ENCODE data around the gene CABP2. TPM values are rescaled to one million over a fixed set of nuclear protein-coding genes. Genes with fewer than 3 reads are reported as not detected.
A peak's percentile ranks its signal among the peaks of the same experiment; 100 is the strongest.

CABP2 gene
- total RNA-seq, 1 donor from 2014 or later: not detected

DNA sequence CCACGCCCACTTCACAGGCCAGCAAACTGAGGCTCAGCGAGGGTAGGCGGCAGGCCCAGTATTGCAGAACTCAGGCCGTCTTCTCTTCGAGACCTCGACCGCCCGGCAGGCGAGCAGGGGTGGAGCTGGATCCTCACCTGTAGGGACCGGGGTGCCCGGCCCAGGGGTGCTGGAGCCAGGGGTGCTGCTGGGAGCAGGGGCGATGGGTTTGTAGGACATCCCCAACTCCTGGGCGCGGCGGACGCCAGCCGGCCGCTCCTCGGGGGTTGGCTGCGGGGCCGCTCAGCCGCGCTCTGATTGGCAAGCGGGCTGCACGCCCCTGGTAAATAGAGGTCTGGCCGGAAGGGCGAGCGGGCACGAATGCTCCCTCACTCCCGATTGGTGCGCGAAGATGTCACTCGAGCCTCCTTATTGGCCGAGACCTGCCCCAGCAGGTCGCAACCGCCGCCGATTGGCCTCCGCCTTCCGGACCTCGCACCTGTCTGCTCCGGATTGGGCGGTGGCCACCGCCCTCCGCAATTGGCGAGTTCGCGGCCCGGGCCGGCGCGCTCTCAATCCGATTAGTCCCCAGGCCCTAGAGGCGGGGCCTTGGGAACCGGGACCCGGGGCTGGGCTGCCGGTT lies 15.3 kb downstream of the CABP2 start, which contains the start of gene CDK2AP2:
TSS of gene CDK2AP2 (minus strand) at position 299 of the 622 bp plus-strand sequence. CDS start at position 219, 80 bp downstream.
- H3K27me3 ChIP-seq (ENCODE audit: control insufficient read depth, insufficient read depth, low read length): no peaks in the 10 kb centered on the region
- H3K36me3 ChIP-seq (ENCODE audit: control insufficient read depth, insufficient read depth, low read length): peaks cover 7% of the 10 kb centered on the region
- DNase-seq (ENCODE audit: low read depth): peak; percentile 97
- FAIRE-seq: no peak
- TF ChIP-seq CTCF (IDR thresholded peaks at IDR 0.05; ENCODE audit: insufficient read depth, low read length, severe bottlenecking): no peak
- peak within 1 kb of the TSS; percentile 83 for H3K4me3 ChIP-seq (ENCODE audit: low read depth, low read length)

GRCh38 chr11:67507242-67507863 lies 15.9 kb downstream of the CABP2 start:
- Histone ChIP-seq H3K27me3 (ENCODE audit: control insufficient read depth, insufficient read depth, low read length) (no peaks in the 10 kb centered on the region), H3K4me3 (ENCODE audit: low read depth, low read length) (peak overlapping the region; percentile 83), H3K36me3 (ENCODE audit: control insufficient read depth, insufficient read depth, low read length) (peaks cover 9% of the 10 kb centered on the region)
- DNase-seq (ENCODE audit: low read depth) (no peak), FAIRE-seq (no peak)
- TF ChIP-seq CTCF (IDR thresholded peaks at IDR 0.05; ENCODE audit: insufficient read depth, low read length, severe bottlenecking): no peak

DNA sequence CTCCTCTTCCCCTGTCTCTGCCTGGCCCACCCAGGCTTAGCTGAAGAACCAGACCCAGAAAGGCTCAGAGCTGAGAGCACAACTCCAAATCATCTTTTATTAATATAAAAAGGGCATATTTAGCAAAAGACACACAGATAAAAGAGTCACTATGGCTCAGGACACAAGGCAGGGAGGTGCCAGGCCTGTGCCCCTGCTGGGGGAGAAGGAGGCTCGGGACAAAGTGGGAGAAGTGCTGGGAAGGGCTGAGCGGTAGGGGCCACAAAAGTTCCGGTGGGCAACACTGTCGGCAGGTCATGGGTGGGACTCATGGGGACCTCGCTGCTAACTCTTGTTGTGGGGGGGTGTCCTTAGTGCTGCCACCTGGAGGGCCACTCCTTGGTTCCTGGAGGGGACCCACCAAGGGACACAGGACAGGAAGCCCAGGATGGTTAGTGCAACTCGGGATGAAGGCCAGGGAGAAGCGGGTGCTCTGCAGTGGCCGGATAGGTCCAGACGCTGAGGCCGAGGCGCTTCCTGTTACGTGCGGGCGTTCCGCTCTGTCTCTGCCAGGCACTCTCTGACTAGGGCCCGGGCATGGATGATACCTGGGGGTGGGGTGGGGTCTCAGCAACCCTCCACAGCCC lies 16.7 kb downstream of the CABP2 start:
- H3K36me3 ChIP-seq (ENCODE audit: control insufficient read depth, insufficient read depth, low read length): peaks cover 15% of the 10 kb centered on the region
- no peak overlapping the region for H3K4me3 ChIP-seq (ENCODE audit: low read depth, low read length)
- DNase-seq (ENCODE audit: low read depth): no peak
- no peaks in the 10 kb centered on the region for H3K27me3 ChIP-seq (ENCODE audit: control insufficient read depth, insufficient read depth, low read length)
- no peak for FAIRE-seq
- TF ChIP-seq CTCF (IDR thresholded peaks at IDR 0.05; ENCODE audit: insufficient read depth, low read length, severe bottlenecking): no peak

DNA sequence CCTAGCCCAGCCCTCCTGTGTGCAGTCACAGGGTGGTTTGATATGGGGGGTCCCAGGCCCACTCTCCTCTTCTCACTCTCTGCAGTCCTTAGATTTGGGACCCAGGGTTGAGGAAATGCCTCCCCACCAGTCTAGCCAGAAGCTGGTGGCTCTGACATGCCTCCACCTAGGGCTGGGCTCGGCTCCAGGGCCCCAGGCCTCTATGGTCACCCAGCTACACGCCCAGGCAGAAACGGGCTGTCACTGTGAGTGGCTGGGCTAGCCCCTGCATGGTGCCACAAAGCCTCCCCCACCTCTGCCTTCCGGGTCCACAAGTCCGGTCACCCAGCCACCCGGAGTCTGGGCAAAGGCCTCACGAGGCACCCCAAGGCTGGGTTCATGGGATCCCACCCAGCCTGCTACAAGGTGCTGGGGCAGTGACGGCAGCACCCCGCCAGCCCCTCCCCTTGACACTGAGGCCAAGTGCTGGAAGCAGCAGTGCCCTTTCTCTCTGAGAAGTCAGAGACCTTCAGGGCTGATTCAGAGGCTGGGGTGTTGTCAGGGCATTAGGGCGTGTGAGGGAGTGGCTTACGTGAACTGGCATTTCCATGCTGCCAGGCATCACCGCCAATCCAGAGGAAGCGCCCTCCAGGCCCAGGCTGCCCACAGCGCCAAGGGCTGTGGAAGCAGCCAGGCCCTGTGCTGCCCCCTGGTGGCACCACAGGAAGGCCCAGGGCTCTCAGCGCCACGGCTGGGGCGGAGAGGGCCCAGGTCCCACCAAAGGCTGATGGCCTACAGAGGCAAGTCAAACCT lies 17.4 kb downstream of the CABP2 start:
- peak; percentile 98 for DNase-seq (ENCODE audit: low read depth)
- Histone ChIP-seq H3K27me3 (ENCODE audit: control insufficient read depth, insufficient read depth, low read length) (no peaks in the 10 kb centered on the region), H3K36me3 (ENCODE audit: control insufficient read depth, insufficient read depth, low read length) (peaks cover 18% of the 10 kb centered on the region), H3K4me3 (ENCODE audit: low read depth, low read length) (peak overlapping the region; percentile 89)
- TF ChIP-seq CTCF (IDR thresholded peaks at IDR 0.05; ENCODE audit: insufficient read depth, low read length, severe bottlenecking): peak; percentile 99
- peak; percentile 81 for FAIRE-seq

DNA sequence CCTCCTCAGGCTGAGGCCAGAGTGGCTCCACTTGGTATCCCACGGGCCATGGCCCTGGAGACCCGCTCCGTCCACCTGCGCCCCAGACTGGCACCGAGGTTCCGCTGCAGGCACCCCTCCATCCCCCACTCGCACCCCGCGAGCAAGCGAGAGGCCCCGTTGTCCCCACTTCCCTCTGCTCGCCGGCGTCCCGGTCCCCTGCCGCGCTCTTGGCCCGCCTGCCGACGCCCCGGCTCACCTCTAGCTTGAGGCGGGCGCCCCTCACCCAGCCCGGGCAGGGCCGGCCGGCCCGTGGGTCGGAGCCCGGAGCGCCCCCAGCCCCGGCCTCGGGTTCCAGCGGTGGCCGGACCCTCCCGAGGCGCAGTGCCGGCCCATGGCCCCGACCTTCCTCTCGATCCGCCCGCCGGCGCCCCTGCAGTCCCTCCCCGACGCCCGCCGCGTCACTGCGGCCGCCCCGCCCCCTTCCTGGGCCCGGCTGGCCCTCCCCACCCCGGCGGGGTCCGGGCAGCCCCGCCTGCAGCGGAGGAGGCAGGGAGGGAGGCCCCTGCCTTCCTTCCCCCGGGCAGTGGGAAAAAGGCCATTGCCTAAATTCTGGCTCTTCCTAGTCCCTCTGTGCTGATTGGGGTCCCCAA lies 18.2 kb downstream of the CABP2 start, which contains the start of gene PITPNM1:
TSS of gene PITPNM1 (minus strand) at position 414 of the 632 bp plus-strand sequence. CDS start 1,183 bp downstream, outside the sequence.
- Histone ChIP-seq H3K4me3 (ENCODE audit: low read depth, low read length) (peak within 1 kb of the TSS; percentile 89), H3K36me3 (ENCODE audit: control insufficient read depth, insufficient read depth, low read length) (peaks cover 22% of the 10 kb centered on the region), H3K27me3 (ENCODE audit: control insufficient read depth, insufficient read depth, low read length) (no peaks in the 10 kb centered on the region)
- FAIRE-seq (no peak), DNase-seq (ENCODE audit: low read depth) (peak; percentile 50)
- no peak for TF ChIP-seq CTCF (IDR thresholded peaks at IDR 0.05; ENCODE audit: insufficient read depth, low read length, severe bottlenecking)
